Endodermal cell (in vitro differentiated cells): Measurements from ENCODE around the gene PTPRR. TPM values are rescaled to one million over a fixed set of nuclear protein-coding genes. Genes with fewer than 3 reads are reported as not detected.

Source experiments
- DNase-seq: peaks from one replicate; pipeline ENCODE4 v3.0.0-alpha.2; 2017
- H3K27ac ChIP-seq: 2 replicates; pipeline ENCODE4 v1.5.1; 2013; ENCODE audit warnings: mild to moderate bottlenecking, low read depth, low read length, moderate library complexity
- H3K27me3 ChIP-seq: 2 replicates; pipeline ENCODE4 v1.6.1; 2013; ENCODE audit warnings: mild to moderate bottlenecking, low read length, moderate library complexity; ENCODE audit not compliant: insufficient read depth, control insufficient read depth, poor library complexity, severe bottlenecking
- H3K36me3 ChIP-seq: 2 replicates; pipeline ENCODE4 v1.7.0; 2013; ENCODE audit warnings: mild to moderate bottlenecking, low read length, moderate library complexity; ENCODE audit not compliant: control insufficient read depth, insufficient read depth
- H3K4me1 ChIP-seq: one replicate; pipeline ENCODE4 v1.7.0; 2013; ENCODE audit warnings: low read length; ENCODE audit not compliant: control insufficient read depth, insufficient read depth
- H3K4me3 ChIP-seq: 2 replicates; pipeline ENCODE4 v1.5.1; 2013; ENCODE audit warnings: mild to moderate bottlenecking, low read length, moderate library complexity
- H3K9ac ChIP-seq: 2 replicates; pipeline ENCODE4 v1.6.1; 2013; ENCODE audit warnings: mild to moderate bottlenecking, low read length, moderate library complexity; ENCODE audit not compliant: poor library complexity, severe bottlenecking; ENCODE audit errors: extremely low read depth
- H3K9me3 ChIP-seq: 2 replicates; pipeline ENCODE4 v1.6.1; 2013; ENCODE audit warnings: mild to moderate bottlenecking, low read length, moderate library complexity; ENCODE audit not compliant: control insufficient read depth
- H3K27ac Mint-ChIP-seq: 2 replicates; pipeline ENCODE4 v1.8.0; 2020; ENCODE audit warnings: mixed read lengths
- H3K27me3 Mint-ChIP-seq: 2 replicates; pipeline ENCODE4 v1.8.0; 2021; ENCODE audit warnings: mild to moderate bottlenecking, mixed read lengths; ENCODE audit not compliant: insufficient read depth
- H3K36me3 Mint-ChIP-seq: 2 replicates; pipeline ENCODE4 v1.8.0; 2020; ENCODE audit warnings: low read depth, mixed read lengths
- H3K4me1 Mint-ChIP-seq: 2 replicates; pipeline ENCODE4 v1.8.0; 2020; ENCODE audit warnings: mixed read lengths
- H3K4me3 Mint-ChIP-seq: 2 replicates; pipeline ENCODE4 v1.8.0; 2020; ENCODE audit warnings: mild to moderate bottlenecking, moderate library complexity, mixed read lengths
- H3K9me3 Mint-ChIP-seq: 2 replicates; pipeline ENCODE4 v1.8.0; 2020; ENCODE audit warnings: mild to moderate bottlenecking, mixed read lengths
- CTCF ChIP-seq: fragments of 200-600 bp; sonication (generic); conservative IDR thresholded peaks from 2 replicates; pipeline ENCODE4 v1.5.0; 2021; ENCODE audit warnings: antibody characterized with exemption, mild to moderate bottlenecking
- WGBS, 2 experiments: methylation state at CpG; one replicate each; pipeline versions ENCODE4 v1.1.5 to v1.1.7; 2013; ENCODE audit warnings: missing lambda C conversion rate in 2 of 2, mixed read lengths in 1 of 2; ENCODE audit not compliant: insufficient coverage in 1 of 2, insufficient read length in 1 of 2; 5-methylcytosine and 5-hydroxymethylcytosine counted together
- total RNA-seq, 2 donors: library from RNA; stranded (reverse); fragmentation: NEBNext Ultra II Directional in 1 of 2; extraction: Animal tissue kit (Norgen Biotek cat#: 25700) in 1 of 2; gene quantifications; 2 replicates in 1 of 2; 3 replicates in 1 of 2; pipeline ENCODE4 v1.2.1, GENCODE V29; 2021

The PTPRR gene
- total RNA-seq, 2 donors from 2014 or later = 0.27 to 0.40 TPM

- WGBS, 2 experiments = 86 to 100% methylated on average over 2 of the region's 2 CpGs
- H3K9me3 ChIP-seq = no peaks in the 10 kb centered on the region
- no peaks in the 10 kb centered on the region for H3K27me3 Mint-ChIP-seq
- H3K36me3 ChIP-seq = no peaks in the 10 kb centered on the region
- no peaks in the 10 kb centered on the region for H3K4me1 ChIP-seq
- DNase-seq = no peak
- H3K27me3 ChIP-seq = no peaks in the 10 kb centered on the region
- no peaks in the 10 kb centered on the region for H3K36me3 Mint-ChIP-seq
- no peak overlapping the region for H3K27ac Mint-ChIP-seq
- no peak overlapping the region for H3K27ac ChIP-seq
- TF ChIP-seq CTCF = no peak
- no peak overlapping the region for H3K4me3 ChIP-seq
- H3K9ac ChIP-seq = no peak overlapping the region
- H3K4me3 Mint-ChIP-seq = no peak overlapping the region
- H3K4me1 Mint-ChIP-seq = no peaks in the 10 kb centered on the region
- no peaks in the 10 kb centered on the region for H3K9me3 Mint-ChIP-seq
These were observed 281.0 kb downstream of the PTPRR start for GRCh38 chr12:70639535-70639934.

- no peaks in the 10 kb centered on the region for H3K4me1 Mint-ChIP-seq
- WGBS, 2 experiments = 94% methylated on average over 1 of the region's 1 CpG; no CpG with 5 or more reads in 1 of the 2 experiments
- no peak overlapping the region for H3K27ac ChIP-seq
- no peak overlapping the region for H3K27ac Mint-ChIP-seq
- TF ChIP-seq CTCF = no peak
- no peaks in the 10 kb centered on the region for H3K36me3 ChIP-seq
- no peak overlapping the region for H3K4me3 Mint-ChIP-seq
- H3K9me3 Mint-ChIP-seq = no peaks in the 10 kb centered on the region
- no peak overlapping the region for H3K9ac ChIP-seq
- no peaks in the 10 kb centered on the region for H3K27me3 Mint-ChIP-seq
- H3K27me3 ChIP-seq = no peaks in the 10 kb centered on the region
- DNase-seq = no peak
- no peaks in the 10 kb centered on the region for H3K4me1 ChIP-seq
- no peak overlapping the region for H3K4me3 ChIP-seq
- no peaks in the 10 kb centered on the region for H3K36me3 Mint-ChIP-seq
- H3K9me3 ChIP-seq = no peaks in the 10 kb centered on the region
These were observed 281.7 kb downstream of the PTPRR start for GRCh38 chr12:70638639-70639360.

- H3K4me1 Mint-ChIP-seq = no peaks in the 10 kb centered on the region
- no peak within 1 kb of the TSS for H3K27ac Mint-ChIP-seq
- Histone ChIP-seq H3K27me3 (no peaks in the 10 kb centered on the region), H3K4me1 (no peaks in the 10 kb centered on the region), H3K36me3 (no peaks in the 10 kb centered on the region), H3K9ac (no peak within 1 kb of the TSS), H3K9me3 (no peaks in the 10 kb centered on the region), H3K4me3 (no peak within 1 kb of the TSS), H3K27ac (no peak within 1 kb of the TSS)
- no peaks in the 10 kb centered on the region for H3K27me3 Mint-ChIP-seq
- no peaks in the 10 kb centered on the region for H3K36me3 Mint-ChIP-seq
- no peak within 1 kb of the TSS for H3K4me3 Mint-ChIP-seq
- 86 to 92% methylated on average over 3 to 6 of the region's 6 CpGs for WGBS, 2 experiments
- no peak for DNase-seq
- no peaks in the 10 kb centered on the region for H3K9me3 Mint-ChIP-seq
- TF ChIP-seq CTCF = no peak
These were observed 283.0 kb downstream of the PTPRR start, which contains the start of gene PTPRB for GRCh38 chr12:70637303-70638085. TSS of gene PTPRB (minus strand) at chr12:70637429. CDS start at chr12:70637395, 34 bp downstream.
